CD4-positive, alpha-beta T cell treated with Interleukin-21 for 1 hour (primary cell): Measurements from ENCODE around the gene ACAP1.

Experiments used
- DNase-seq: peaks from one replicate; pipeline ENCODE4 v3.0.0-alpha.2; 2020

Gene ACAP1

DNA sequence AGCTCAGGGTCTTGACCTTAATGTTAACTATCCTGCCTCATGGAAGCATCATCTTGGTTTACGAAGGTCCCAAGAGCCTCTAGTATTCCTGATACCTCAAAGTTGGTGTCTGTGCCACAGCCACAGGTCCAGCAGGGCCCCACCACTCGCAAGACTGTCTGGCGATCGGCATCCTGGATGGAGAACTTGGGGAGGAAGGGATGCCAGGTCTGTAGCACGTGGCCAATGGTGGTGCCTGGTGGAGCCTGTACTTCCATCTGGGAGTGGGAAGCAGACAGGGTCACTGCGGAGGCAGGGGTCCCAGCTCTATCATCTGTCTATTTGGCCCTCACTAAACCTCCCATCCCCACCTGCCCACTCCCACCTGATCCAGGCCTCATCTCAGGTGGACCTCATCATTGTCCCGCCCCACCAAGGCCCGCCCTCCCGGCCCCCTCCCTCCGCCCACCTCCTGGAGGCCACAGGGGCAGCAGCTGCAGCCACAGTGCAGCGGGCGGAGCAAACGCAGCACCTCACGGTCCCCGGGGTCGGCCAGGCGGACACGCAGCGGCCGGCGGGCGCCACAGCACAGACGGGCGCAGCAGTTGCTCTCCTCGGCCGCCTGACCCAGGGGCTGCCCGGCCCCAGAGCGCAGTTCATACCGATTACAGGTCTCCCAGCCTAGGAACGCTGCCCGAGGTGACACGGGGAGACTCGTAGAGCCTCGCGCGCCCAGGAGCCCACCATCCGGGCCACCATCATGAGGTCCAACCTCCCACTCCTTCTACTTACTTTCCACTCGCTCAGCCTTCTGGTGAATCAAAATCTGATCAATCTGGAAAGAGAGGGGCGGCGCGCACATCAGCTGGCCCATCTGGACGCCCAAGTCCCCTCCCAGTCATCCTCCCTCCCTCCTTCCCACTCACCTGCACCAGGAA is 56.6 kb downstream of the ACAP1 start:
- no peak for DNase-seq

DNA sequence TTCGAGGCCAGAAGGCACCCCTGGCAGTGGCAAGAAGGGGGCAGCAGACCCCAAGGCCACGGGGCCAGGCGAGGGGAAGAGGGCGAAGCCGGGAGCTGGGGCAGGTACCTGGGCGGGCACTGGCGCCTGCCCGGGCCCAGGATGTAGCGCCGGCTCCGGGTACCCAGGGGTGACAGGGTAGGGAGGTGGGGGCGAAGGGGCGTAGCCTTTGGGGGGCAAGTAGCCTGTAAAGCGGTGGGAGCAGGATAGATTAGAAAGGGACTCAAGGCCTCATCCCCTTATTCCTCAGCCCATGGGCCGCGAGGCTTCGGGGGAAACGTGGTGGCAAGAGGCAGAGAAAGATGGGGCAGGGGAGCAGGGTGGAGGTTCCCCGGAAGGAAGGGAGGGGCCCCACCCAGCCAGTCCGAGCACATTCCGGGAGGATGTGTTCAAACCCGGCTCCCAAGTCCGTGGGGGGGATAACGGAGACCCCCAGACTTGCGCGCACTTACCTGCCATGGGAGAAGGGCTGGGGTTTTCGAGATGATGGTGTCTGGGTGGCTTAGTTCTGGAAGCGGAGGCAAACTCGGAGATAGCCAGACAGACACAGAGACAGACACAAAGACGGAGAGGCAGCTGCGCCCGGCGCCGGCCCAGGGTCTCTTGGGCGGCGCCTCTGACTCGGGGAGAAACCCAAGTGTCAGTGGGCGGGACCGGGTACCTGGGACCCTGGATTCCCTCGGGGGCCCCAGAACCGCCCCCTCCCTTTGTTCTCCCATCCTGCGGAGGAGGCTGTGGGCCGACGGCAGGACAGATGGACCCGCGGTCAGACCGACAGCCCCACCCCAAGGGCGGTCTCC is 57.5 kb downstream of the ACAP1 start:
- DNase-seq: peak; percentile 81

DNA sequence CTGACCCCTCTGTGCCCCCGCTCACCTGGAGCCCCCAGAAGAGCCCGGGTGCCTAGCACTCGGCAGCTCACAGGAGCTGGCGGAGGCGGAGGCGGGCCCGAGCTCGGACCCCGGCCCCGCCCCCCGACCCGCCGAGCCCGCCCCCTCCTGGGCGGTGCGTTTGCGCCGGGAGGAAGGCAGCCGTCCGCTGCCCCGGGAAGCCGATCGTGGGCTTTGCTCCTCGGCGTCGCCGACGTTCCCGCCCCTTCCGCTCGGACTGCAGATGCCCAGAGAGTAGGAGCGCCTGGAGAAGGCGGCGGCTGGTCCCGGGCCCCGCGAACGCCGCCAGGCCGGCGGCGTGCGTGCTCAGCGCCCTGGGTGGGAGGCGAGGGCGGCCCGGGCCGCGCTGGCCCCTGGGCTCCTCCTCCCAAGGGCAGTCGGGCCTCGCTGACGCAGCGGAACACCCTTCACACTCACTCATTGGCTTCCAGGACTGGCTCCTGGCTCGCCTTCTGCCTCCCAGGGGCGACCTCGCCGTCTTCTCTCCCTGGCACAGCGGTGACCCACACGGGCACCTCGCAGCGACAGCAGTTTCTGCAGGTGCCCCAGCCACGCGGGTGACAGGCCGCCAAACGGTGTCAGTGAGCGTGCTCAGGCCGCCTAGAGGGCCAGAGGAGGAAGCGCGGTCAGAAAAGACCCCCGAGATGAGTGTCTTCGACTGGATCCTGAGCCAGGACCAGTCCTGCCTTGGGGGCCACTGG is 58.3 kb downstream of the ACAP1 start, which contains the start of gene PLSCR3:
Gene PLSCR3 (minus strand): TSS at position 74 of the 740 bp plus-strand sequence. CDS start 415 bp downstream, outside the sequence.
- peak; percentile 83 for DNase-seq

DNA sequence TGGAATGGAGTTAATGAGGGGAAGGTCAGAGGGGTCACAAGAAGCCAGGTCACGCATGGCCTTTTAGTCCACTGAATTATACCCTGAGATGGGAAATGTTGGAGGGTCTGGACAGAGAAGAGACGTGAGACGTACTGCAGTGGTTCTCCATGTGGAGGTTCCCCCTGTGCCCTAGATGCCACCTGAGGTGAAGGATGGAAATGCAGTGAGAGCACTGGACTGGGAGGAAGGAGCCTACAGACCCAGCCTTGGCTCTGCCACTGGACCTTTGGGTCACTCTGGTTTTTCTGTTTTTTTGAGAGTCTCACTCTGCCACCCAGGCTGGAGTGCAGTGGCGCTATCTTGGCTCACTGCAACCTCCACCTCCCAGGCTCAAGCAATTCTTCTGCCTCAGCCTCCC is 59.8 kb downstream of the ACAP1 start:
- no peak for DNase-seq

DNA sequence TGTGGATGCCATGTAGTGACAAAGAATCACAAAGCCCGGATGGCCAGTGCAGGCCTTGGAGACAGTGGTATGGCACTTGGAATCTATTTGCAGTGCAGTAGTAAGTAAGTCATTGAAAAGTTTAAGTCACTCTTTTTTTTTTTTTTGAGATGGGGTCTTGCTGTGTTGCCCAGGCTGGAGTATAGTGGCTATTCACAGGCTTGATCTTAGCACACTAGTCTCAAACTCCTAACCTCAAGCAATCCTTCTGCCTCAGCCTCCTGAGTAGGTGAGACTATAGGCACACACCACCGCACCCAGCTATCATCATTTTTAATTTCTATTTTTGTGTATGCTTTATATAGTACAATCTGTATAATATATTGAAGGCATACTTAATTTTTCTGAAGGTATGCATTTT is 62.3 kb downstream of the ACAP1 start:
- no peak for DNase-seq
